Lower leg skin (tissue), 4 donors: Measurements from ENCODE around the gene DCUN1D4. TPM values are rescaled to one million over a fixed set of nuclear protein-coding genes. Genes with fewer than 3 reads are reported as not detected.

Experiments used
- DNase-seq, 2 donors: peaks; one replicate each; pipeline ENCODE4 v3.0.0-alpha.2; 2019; ENCODE audit warnings: low spot score in 2 of 2
- H3K4me3 ChIP-seq: fragments of 200-600 bp; sonication (generic); 2 replicates; pipeline ENCODE4 v1.5.1; 2017; ENCODE audit warnings: mild to moderate bottlenecking, low read depth; ENCODE audit not compliant: poor library complexity, severe bottlenecking
- POLR2A ChIP-seq, 2 donors: fragments of 450-650 bp; IDR thresholded peaks; one replicate each; pipeline ENCODE4 v1.6.1; 2016 to 2017; ENCODE audit warnings: antibody characterized with exemption in 2 of 2, mild to moderate bottlenecking in 1 of 2, moderate library complexity in 1 of 2
- WGBS, 2 donors: methylation state at CpG; one replicate each; pipeline ENCODE4 v1.1.5; 2018; 5-methylcytosine and 5-hydroxymethylcytosine counted together
- intact Hi-C: fragments of 100-400 bp; cut with DNase I; formaldehyde crosslinking; loops from one replicate; pipeline ENCODE4 v1.15.0; 2023; ENCODE audit warnings: low total_unique reads
- total RNA-seq, 4 donors: library from RNA; depleted of rRNA; stranded (reverse); fragments of >200 nt; gene quantifications; one replicate each; pipeline ENCODE4 v1.1.0, GENCODE V29; 2016
- TF ChIP-seq, protein P1 (sequence below), 3 donors: fragments of 450-650 bp; IDR thresholded peaks; one replicate each; pipeline ENCODE4 v1.5.1; 2016; ENCODE audit warnings: antibody characterized with exemption in 3 of 3, mild to moderate bottlenecking in 3 of 3, moderate library complexity in 2 of 3

Gene DCUN1D4
- total RNA-seq, 4 donors from 2014 or later, result 16.7 to 30.7 (median 17.7) TPM

DNA sequence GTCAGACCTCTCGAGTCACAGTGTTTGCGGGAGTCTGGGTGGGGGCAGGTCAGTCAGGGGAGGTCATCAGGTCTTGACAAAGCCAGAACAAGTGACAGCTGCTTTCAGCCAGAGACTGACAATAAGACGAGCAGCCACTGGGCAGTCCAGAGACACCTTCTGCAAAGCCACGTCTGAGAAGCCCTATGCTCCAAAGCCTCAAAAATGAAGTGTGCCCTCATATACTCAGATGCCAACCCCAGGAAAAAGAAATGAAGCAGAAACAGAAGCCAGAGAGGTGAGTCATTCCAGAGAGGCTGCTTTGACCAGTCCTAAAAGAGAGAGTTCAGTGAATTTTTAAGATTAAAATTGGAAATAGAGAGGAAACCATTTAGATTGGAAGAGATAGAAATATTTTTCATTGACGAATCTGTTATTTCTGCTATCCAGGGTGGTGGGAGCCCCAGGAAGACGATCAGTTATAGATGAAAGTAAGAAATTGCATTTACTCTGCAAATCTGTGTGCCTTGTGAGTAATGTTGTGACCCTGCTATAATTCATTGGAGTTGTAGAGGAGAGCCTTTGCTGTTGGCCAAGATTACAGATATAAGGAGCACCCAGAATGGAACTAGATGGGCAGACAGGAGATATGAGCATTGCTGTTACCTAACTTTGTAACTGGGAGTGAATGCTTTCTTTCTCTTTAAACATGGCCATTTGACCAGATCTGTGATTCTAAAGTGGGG, 99.3 kb downstream of the DCUN1D4 start:
- TF ChIP-seq POLR2A (IDR thresholded peaks at IDR 0.05), result no peak
- TF ChIP-seq, protein P1, sequence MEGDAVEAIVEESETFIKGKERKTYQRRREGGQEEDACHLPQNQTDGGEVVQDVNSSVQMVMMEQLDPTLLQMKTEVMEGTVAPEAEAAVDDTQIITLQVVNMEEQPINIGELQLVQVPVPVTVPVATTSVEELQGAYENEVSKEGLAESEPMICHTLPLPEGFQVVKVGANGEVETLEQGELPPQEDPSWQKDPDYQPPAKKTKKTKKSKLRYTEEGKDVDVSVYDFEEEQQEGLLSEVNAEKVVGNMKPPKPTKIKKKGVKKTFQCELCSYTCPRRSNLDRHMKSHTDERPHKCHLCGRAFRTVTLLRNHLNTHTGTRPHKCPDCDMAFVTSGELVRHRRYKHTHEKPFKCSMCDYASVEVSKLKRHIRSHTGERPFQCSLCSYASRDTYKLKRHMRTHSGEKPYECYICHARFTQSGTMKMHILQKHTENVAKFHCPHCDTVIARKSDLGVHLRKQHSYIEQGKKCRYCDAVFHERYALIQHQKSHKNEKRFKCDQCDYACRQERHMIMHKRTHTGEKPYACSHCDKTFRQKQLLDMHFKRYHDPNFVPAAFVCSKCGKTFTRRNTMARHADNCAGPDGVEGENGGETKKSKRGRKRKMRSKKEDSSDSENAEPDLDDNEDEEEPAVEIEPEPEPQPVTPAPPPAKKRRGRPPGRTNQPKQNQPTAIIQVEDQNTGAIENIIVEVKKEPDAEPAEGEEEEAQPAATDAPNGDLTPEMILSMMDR (IDR thresholded peaks at IDR 0.05), result no peak
- DNase-seq, result no peak
- WGBS, 2 donors, result 74 to 79% methylated on average over 6 of the region's 6 CpGs
- intact Hi-C loops, result no loop called here
- H3K4me3 ChIP-seq, result no peak overlapping the region

DNA sequence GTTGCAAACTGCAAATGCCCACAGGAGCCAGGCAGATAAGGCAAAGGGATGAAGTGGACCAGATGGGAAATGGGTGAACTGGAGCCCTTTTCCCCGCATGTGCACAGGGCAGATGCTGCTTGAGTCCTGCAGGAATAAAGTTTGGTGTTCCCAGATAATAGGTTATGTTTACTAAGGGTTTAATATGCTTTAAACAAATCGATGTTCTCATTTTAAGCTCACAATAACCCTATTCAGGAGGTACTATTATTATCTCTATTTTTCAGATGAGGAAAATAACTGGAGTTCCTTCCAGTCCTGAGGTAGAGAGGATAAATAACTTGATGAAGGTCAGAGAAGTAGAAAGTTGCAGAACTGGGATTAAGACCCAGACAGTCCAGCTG, 99.9 kb downstream of the DCUN1D4 start:
- WGBS, 2 donors, result 79 to 82% methylated on average over 2 of the region's 2 CpGs
- TF ChIP-seq POLR2A (IDR thresholded peaks at IDR 0.05), result no peak
- TF ChIP-seq, protein P1 (IDR thresholded peaks at IDR 0.05), result no peak
- no peak for DNase-seq
- intact Hi-C loops, result no loop called here
- H3K4me3 ChIP-seq, result no peak overlapping the region

DNA sequence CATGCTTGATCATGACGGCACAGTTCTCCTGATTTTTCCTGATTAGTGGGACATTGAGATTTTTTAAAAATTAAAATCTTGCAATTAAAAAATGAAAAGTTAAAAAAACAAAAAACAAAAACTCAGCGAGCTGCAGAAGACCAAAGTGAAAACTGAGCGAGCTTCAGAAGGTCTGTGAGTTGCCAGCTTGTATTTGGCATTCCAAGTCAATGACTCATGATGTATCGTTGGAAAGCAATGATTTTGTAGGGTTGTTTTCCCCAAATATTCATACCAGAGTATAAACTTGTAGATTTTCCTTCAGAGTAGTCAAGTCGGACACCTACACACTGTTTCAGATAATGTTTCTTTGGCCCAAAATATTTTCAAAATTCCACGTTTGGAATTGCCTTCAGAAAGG, 100.3 kb downstream of the DCUN1D4 start:
- 67 to 68% methylated on average over 6 of the region's 6 CpGs for WGBS, 2 donors
- intact Hi-C loops, result no loop called here
- DNase-seq, result no peak
- H3K4me3 ChIP-seq, result no peak overlapping the region
- TF ChIP-seq POLR2A (IDR thresholded peaks at IDR 0.05), result no peak
- TF ChIP-seq, protein P1 (IDR thresholded peaks at IDR 0.05), result no peak

DNA sequence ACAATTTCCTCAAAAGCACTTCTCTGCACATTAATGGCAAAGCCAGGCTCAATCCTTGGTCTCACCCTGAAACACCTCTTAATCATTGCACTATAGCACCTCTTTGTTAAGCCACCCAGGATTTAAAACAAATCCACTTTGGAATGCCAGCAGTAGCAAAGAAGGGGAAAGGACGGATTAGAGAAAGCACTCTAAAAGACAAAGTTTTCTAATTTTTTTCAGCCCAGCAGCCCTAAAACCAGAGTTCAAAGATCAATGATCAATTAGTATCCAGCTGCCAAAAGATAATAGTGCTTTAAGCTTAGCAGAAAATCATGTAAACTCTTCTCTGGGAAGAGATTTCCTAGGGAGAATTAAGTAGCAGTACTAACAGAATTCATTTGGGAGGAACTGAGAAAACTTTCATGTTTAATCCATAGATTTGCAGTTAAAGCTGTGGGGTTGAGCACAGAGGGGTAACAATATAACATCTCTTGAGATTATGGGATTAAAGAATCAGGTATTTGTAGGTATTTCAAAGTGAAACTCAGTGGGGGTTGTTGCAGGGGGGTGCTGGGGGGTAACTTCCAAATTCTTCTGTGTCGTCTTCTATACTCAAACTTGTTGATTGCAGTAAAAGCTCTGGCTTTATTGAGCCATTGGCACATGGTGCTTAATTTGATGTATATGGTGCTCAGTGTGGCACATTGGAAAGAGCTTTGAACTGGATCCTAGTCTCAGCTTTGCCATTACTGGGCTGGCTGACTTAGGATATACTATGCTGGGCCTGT, 115.4 kb downstream of the DCUN1D4 start:
- intact Hi-C loops, result no loop called here
- TF ChIP-seq, protein P1 (IDR thresholded peaks at IDR 0.05), result no peak
- no peak for TF ChIP-seq POLR2A (IDR thresholded peaks at IDR 0.05)
- H3K4me3 ChIP-seq, result no peak overlapping the region
- DNase-seq, result no peak
- WGBS, 2 donors, result 61 to 77% methylated on average over 2 of the region's 2 CpGs

DNA sequence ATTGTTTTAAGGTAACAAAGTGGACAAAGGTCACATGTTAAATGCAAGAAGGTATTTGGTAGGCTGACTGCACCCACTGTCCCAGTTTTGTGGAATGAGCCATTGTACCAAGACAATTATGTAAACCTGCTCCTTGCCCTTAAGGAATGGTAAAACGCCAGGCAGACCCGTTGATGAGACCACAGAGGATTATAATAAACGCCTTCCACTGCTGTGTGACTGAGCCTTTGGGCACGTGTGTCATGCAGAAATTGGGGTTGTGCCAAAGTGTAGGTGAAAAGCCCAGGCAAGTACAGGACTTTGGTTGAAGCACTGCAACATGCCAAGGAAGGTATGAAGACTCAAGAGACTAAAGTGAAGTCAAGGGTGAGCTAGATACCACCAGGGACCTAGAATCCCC, 117.5 kb downstream of the DCUN1D4 start:
- intact Hi-C loops, result no loop called here
- TF ChIP-seq, protein P1 (IDR thresholded peaks at IDR 0.05), result no peak
- TF ChIP-seq POLR2A (IDR thresholded peaks at IDR 0.05), result no peak
- no peak for DNase-seq
- 31 to 47% methylated on average over 4 of the region's 4 CpGs for WGBS, 2 donors
- H3K4me3 ChIP-seq, result no peak overlapping the region
